EH (cell line): ENCODE data around the gene FBXO44.
"Not testable (repeated sequence)": the region's sequence is repeated elsewhere in the genome, so short reads cannot be mapped to it uniquely, and the experiment has no call there.

ENCODE experiments used
- DNase-seq: peaks from one replicate; pipeline ENCODE4 v3.0.0-alpha.2; 2015; ENCODE audit warnings: low read depth

FBXO44 gene, protein sequence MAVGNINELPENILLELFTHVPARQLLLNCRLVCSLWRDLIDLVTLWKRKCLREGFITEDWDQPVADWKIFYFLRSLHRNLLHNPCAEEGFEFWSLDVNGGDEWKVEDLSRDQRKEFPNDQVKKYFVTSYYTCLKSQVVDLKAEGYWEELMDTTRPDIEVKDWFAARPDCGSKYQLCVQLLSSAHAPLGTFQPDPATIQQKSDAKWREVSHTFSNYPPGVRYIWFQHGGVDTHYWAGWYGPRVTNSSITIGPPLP

DNA sequence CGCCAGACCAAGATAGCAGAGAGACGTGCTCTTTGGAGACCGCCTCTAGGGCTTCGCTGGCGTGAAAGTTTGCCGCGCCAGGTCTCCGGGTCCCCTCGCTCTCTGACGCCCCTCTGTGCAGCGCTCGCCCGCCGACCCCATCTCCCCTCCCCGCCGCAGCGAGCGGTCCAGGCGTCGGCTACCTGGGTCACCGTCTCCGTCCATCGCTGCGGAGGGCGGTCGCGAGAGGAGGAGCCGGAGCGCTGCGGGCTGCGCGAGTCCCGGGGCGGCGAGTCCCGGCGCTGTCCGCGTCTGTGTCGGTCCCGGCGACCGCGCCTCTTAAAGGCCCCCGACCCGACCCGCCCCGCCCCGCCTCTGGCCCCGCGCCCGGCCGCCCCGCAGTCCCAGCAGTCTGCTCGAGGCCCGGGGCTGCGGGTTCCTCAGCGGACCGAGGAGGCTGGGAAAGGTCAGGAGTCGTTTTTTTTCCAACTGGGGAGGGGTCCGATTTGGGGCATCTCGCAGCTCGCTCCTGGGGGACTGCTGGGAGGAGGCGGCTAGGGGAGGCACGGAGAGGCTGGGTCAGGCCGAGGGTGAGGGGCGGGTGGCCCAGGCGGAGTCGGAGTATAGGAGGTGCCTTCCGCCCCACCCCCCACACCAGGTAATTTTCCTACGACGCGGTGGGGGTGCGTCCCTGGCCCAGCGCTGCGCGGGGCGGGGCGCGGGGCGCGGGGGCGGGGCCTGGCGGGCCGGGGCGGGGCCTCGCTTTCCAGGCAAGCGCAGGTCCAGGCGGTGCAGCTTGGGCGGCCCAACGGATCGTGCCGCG, at the start of gene FBXO44, which contains the start of gene FBXO2:
TSS of gene FBXO44 (plus strand) at position 741 of the 802 bp plus-strand sequence. CDS start 959 bp downstream, outside the sequence.
TSS of gene FBXO2 (minus strand) at position 293 of the 802 bp plus-strand sequence. CDS start at position 204, 89 bp downstream.
- peak; percentile 27 for DNase-seq

DNA sequence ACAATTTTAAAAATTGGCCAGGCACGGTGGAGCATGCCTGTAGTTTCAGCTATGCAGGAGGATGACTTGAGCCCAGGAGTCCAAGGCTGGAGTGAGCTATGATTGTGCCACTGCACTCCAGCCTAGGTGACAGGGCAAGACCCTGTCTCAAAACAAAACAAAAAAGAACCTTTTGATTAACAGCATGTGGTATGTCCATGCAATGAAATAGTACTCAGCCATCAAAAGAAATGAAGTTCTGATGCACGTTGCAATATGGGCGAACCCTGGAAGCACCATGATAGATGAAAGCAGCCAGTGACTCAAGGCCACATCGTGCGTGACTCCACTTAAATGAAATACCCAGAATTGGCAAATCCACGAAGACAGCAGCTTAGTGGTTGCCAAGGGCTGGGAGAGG, 47.9 kb upstream of the FBXO44 start:
- no peak for DNase-seq

DNA sequence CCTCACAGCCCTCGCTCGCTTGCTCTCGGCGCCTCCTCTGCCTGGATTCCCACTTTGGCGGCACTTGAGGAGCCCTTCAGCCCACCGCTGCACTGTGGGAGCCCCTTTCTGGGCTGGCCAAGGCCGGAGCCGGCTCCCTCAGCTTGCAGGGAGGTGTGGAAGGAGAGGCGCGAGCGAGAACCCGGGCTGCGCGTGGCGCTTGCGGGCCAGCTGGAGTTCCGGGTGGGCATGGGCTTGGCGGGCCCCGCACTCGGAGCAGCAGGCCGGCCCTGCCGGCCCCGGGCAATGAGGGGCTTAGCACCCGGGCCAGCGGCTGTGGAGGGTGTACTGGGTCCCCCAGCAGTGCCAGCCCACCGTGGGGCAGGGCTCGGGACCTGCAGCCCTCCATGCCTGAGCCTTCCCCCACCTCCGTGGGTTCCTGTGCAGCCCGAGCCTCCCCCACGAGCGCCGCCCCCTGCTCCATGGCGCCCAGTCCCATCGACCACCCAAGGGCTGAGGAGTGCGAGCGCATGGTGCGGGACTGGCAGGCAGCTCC, 46.0 kb upstream of the FBXO44 start:
- not testable (repeated sequence) for DNase-seq

DNA sequence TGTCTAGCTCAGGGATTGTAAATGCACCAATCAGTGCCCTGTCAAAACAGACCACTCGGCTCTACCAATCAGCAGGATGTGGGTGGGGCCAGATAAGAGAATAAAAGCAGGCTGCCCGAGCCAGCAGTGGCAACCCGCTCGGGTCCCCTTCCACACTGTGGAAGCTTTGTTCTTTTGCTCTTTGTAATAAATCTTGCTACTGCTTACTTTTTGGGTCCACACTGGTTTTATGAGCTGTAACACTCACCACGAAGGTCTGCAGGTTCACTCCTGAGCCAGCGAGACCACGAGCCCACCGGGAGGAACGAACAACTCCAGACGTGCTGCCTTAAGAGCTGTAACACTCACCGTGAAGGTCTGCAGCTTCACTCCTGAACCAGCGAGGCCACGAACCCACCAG, 45.3 kb upstream of the FBXO44 start:
- DNase-seq = not testable (repeated sequence)

DNA sequence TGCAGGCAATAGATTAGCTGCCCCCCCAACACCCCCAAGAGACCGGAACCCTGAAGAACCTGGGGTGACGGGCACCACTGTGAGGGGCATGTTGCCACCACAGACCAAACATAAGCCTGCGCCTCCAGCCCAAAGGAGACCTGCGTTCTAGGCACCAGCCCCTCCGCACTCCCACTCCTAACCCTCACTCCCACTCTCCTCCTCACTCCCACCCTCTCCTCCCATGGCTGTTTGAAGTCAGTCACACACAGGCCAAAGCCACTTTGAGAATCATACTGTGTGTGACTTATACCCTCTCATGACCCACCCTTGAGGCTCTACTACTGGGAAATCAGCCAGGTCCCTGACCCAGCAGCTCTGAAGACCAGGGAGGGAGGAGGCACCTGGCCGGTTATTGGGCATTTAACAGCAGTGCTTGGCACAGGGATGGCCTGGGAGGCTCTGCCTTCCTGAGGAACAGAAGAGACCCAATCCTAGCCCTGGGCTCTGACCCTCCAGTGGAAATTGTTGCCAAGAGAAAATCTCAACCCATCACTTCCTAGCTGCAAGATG, 44.0 kb upstream of the FBXO44 start:
- no peak for DNase-seq

DNA sequence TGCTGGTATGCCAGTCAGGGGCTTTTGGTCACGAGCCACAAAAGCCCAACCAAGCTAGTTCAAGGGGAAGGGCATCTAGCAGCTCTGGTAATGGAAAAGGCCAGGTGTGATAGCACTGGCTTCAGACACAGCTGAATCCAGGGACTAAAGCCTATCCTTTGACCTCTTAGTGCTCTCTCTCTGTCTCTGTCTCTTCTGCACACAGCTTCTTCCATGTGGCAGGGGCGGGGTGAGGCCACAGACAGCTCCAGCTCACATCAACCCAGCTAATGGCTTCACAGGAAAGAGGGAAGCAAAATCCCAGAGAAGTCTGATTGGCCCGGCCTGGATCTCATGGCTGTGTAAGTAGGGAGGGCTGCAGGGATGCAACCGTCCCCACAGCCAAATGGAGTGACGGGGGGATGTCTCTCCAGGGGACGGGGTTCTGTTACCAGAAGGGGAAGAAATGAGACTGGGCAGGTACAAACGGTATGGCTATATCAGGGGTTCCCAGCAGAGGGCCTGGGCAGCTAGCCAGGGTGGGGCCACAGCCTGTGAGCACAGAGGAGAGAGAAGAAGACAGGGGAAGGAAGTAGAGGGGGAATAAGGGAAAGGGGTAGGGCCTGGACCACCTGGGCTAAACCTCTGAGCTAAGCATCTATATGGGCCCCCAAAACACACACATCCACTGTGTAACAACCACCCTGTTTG, 42.9 kb upstream of the FBXO44 start:
- no peak for DNase-seq

DNA sequence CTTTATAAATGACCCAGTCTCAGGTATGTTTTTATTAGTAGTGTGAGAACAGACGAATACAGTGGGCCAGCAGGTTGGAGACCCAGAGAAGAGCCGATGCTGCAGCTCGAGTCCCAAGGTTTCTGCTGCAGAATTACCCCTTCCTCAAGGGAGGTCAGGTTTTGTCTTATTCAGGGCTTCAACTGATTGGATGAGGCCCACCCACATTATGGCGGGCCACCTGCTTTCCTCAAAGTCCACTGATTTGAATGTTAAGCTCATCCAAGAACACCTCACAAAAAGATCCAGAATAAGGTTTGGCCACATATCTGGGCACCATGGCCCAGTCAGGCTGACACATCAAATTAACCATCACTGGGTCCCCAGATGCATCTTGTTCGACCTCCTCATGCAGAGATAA, 41.3 kb upstream of the FBXO44 start:
- no peak for DNase-seq

DNA sequence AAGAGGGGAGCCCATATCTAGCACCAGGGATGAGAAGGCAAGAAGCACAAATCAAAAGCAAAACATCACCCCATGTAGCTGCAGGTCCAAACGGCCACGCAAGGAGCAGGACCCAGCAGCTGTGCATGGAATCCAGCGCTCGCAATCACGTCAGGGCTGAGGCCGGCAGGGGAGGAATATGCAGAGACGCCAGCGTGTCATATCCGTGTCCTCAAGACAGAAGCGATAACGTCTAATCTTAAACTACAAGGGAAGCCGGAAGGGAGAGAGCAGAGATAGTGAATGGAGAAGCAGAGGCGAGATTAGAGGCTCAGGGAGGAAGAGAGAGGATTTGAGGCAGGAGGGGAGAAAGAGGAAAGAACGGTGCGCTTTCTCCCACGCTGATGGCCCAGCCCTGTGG, 39.6 kb upstream of the FBXO44 start:
- no peak for DNase-seq

DNA sequence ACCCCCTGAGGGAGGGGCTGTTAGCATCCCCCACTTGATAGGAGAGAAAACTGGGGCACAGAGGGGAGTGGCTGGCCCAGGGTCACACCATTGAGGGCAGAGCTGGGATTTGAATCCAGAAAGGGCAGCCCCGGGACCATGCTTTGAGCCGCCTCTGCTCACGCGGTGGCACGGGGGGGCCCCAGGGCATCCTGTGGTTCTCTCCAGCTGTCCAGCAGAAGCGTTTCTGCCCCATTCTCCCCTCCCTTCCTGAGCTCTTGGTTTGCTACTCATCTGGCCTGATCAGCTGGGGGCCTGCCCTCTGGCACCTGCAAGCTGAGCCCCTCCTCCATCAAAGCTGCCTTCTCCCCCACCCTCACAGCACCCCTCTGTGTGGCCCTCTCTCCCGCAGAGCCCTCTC, 37.9 kb upstream of the FBXO44 start:
- no peak for DNase-seq

DNA sequence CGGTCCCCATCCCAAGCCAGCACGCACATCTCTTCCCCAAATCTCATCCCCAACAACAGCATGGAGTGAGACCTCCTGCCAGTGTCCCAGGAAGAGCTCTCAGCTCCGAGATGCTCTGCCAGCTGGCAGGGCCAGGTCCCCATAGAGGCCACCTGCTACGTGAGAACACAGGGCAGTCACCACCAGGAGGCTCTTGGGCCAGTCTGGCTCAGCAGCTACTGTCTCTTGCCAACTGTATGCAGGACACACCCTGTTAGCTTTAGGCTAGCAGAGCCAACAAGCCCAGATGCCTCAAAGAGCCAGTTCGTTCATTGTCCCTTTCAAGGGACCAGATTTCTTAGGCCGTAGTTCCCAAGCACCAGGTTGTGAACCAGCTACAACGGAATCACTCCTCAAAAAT, 37.4 kb upstream of the FBXO44 start:
- DNase-seq = no peak

DNA sequence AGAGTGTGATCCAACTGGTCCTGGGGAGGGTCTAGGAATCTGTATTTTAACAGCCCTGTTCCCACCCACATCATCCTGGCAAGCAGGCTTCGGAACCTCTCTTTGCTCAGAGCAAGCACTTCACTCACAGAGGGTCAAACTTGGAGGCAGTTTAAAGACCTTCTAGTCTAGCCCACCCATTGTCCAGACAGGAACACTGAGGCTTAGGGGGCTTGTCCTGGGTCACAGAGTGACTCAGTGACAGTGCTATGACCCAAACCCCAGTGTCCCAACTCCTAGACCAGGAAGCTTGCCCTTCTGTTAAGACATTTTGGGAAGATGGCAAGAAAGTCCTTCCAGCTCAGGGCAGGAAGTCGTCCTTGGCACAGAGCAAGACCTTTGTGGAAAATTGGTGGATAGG, 36.9 kb upstream of the FBXO44 start:
- no peak for DNase-seq

DNA sequence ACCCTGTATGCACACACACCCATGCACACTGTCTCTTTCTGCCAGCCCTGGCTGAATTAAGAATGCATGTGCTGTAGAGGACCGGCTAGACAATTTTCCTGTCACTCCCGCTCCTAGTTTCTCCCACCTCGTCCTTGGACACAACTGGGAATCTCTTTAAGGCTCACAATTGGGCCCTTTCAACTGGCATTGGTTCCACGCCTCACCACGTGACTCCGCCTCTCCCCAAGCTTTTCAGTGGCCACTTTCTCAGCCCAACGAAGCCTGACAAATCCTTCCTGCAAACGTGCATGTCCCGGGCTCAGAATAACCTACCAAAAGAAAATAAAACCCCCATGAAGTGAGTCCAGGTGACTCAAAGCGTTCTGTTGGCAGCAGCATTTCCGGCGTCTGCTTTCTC, 34.3 kb upstream of the FBXO44 start:
- DNase-seq = no peak

DNA sequence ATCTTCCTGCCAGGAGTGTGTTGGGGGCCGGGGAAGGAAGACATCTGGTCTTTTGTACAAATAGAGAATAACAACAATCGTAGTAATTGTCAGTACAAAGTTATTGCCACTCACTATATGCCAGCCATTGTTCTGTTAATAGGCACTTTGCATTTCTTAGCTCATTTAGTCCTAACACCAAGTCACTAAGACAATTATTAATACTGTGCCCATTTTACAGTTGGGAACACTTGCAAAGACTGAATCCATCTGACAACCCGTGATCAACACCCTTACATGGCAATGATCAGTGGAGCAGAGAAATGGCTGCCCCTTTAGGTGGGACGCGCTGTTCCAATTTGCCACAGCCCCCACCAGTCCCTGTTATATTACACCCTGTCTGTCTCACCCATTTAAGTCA, 33.8 kb upstream of the FBXO44 start:
- no peak for DNase-seq

DNA sequence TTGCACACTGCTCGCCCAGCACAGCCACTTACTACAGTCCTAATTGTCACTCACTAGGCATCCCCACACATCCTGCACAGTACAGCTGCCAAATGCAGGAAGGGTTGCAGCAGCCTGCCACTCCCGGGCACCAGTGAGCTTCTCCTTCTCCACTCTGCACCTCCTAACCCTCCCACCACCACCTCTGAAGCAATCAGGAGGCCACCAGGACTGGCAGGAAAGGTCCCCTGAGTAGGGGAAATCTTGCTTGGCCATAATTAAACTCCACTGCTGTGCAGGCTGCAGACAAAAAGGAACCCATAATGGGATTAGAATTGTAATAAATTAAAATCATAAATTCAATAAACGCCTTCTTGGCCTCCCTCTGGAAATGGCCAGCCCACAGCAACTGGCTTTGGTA, 32.3 kb upstream of the FBXO44 start:
- no peak for DNase-seq

DNA sequence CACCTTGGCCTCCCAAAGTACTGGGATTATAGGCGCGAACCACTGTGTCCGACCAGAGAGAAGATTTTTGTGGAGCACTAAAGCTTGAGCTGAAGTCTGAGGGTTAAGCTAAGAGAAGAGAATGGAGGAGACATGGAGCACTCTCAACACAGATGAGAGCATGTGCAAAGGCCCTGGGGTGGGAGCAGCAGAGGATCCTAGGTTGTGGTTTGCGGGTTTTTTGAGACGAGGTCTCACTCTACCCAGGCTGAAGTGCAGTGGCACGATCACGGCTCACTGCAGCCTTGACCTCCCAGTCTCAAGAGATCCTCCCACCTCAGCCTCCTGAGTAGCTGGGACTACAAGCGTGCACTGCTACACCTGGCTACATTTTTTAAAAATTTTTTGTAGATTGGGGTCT, 31.0 kb upstream of the FBXO44 start:
- DNase-seq = no peak

DNA sequence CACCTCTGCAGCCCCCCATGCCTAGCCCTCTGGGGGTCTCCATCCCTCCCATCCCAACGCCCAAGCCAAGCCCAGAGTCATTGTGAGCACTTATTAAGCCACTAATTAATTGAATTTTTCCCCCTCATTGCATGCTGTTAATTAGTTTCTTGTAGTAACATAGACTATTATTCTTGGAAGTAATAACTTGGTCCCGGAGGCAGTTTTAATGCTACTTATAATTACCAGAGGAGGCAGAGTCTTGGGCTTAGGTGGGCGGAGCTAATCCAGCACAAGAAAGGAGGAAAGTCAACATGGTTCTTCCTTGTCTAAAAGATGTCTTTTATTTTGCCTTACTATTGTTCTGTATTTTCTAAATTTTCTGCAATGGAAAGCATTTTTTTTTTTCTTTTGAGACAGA, 28.1 kb upstream of the FBXO44 start:
- DNase-seq = no peak

DNA sequence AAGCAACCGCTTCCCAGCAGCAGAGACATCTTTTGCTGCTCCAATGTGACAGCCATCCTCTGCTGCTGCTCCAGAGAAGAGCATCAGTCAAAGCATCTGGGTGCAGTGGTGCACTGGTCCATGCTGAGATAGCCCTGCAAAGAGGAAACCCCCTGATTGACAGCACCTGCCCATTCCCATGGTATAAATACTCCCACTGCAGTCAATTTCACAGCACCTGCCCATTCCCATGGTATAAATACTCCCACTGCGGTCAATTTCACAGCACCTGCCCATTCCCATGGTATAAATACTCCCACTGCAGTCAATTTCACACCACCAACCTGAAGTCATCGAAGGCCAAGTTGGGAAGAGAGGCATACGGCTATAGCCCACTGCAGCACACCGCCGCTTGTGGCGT, 25.9 kb upstream of the FBXO44 start:
- no peak for DNase-seq

DNA sequence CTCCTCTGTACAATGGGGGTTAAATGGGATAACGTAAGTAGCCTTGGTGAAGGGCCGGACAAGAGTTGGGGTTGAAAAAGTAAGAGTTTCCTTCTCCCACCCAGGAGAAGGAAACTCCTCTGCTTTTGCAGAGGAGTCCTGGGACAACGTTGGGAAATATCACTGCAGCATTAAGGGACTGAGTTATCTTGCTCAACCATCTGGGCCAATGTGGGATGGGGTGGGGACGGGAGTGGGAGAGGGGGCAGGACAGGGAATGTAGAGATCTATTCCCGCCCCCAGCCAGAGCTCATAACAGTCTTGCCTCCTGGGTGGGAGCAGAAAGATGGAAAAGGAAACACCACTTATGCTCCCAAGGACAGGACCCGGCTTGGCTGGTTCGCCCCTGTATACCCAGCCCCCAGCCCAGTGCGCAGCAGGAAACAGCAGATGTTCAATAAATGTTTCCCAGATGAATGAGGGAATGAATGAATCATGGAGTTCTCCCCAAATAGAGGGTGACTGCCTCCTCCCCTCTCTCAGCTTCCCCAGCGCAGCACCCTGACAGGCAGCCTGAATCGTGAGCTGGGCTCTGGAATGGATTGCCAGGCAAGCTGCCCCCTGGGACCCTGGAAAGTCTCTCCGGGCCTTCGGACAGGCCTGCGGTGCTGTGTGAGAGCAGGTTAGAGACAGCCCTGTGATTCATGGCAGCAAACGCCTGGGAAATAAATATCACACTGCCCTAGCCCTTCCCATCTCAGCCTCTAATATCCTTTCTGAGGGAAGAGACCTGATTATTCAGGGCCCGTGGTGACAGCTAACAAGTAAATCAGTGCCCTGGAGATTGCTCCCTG, 25.3 kb upstream of the FBXO44 start:
- no peak for DNase-seq

DNA sequence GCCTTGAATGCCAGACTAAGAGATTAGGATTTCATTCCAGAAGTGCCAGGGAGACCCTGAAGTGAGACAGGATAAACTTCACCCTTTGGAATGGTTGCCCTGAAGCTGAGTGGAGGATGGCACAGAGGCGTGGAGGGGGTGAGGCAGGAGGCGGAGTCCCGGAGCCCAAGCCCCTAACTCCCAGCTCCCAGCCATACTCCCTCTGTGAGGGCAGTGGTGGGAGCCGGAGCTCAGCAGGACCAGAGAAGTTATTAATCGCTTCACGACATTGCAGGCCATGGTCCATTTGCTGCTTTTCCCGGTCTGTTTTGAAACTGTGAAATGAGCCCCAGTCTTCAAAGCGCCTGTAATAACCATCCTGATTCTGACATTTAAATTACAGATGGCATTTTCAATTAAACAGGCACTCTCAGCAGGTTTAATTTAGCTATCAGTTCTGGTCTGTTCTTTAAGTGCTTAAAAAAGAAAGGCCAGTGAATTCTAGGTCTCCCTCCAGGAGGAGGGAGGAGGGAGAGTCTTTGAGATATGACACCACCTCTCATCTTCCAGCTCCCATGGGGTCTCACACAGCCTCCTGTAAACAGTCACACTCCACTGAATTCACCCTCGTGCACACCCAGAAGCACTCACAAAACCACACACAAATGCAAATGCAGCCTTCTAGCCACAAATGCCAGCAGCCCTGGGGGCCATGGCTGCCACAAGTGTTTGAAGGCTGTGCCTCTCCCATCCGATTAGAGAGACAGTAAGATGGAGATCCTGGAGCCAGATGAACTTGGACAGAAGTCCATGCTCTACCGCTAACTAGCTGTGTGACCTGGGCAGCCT, 20.1 kb upstream of the FBXO44 start:
- no peak for DNase-seq

DNA sequence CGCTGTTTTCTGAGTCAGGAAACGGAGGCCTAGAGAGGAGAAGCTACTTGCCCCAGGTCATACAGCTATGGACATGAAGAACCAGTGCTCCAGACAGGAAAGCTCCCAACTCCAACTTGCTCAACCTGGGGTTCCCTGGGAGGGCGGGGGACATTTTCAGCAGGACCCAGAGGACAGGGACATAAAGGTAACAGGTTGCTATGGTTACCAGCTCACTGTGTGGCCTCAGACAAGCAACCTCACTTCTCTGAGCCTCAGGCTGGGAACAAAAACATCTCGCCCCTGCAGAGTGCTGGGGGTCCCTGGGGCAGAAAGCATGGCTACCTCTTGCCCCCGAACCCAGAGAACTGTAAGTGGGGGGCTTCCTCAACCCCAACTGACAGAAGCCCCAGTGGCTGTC, 16.6 kb upstream of the FBXO44 start:
- DNase-seq = no peak

DNA sequence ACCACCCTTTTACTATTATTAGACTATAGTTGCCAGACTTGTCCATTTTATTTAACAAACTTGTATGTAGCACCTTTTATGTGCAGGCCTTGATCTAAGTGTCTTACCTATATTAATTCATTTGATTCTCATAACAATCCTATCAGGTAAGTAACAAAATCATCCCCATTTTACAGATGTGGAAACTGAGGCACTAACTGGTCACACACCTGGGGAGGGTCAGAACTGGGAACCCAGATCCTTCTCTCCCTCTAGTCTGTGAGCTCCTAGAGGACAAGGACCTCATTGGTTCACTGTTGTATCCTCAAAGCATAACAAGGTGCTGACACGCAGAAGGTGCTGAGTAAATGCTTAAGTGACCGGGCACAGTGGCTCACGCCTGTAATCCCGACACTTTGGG, 15.3 kb upstream of the FBXO44 start:
- DNase-seq = no peak
